Ishikawa (cell line): ENCODE measurements around the gene MINDY1.

ENCODE experiments used
- CEBPB ChIP-seq: IDR thresholded peaks from 2 replicates; pipeline ENCODE4 v1.6.1; 2012
- CREB1 ChIP-seq: IDR thresholded peaks from 2 replicates; pipeline ENCODE4 v1.6.1; 2012; ENCODE audit warnings: low read depth
- EGR1 ChIP-seq: IDR thresholded peaks from 2 replicates; pipeline ENCODE4 v1.6.1; 2012
- EP300 ChIP-seq: IDR thresholded peaks from 2 replicates; pipeline ENCODE4 v1.6.1; 2012; ENCODE audit warnings: borderline replicate concordance
- FOXM1 ChIP-seq: IDR thresholded peaks from 2 replicates; pipeline ENCODE4 v1.6.1; 2012; ENCODE audit warnings: low read depth, borderline replicate concordance
- MAX ChIP-seq: IDR thresholded peaks from 2 replicates; pipeline ENCODE4 v1.6.1; 2012
- NFIC ChIP-seq: IDR thresholded peaks from 2 replicates; pipeline ENCODE4 v1.6.1; 2012
- RAD21 ChIP-seq: IDR thresholded peaks from 2 replicates; pipeline ENCODE4 v1.6.1; 2012; ENCODE audit warnings: low read depth
- REST ChIP-seq: IDR thresholded peaks from 2 replicates; pipeline ENCODE4 v1.6.1; 2012; ENCODE audit warnings: low read depth, mild to moderate bottlenecking
- TAF1 ChIP-seq: IDR thresholded peaks from 2 replicates; pipeline ENCODE4 v1.6.1; 2012; ENCODE audit warnings: low read depth, mild to moderate bottlenecking
- TCF12 ChIP-seq: IDR thresholded peaks from 2 replicates; pipeline ENCODE4 v1.6.1; 2012; ENCODE audit warnings: low read depth
- TEAD4 ChIP-seq: IDR thresholded peaks from 2 replicates; pipeline ENCODE4 v1.6.1; 2012
- USF1 ChIP-seq: IDR thresholded peaks from 2 replicates; pipeline ENCODE4 v1.6.1; 2012
- YY1 ChIP-seq: IDR thresholded peaks from 2 replicates; pipeline ENCODE4 v1.6.1; 2012; ENCODE audit warnings: low read depth
- ZBTB7A ChIP-seq: IDR thresholded peaks from 2 replicates; pipeline ENCODE4 v1.6.1; 2012; ENCODE audit warnings: low read depth

The MINDY1 gene

GRCh38 chr1:150997949-150998348 lies 8.8 kb downstream of the MINDY1 start:
- TF ChIP-seq TCF12 (no peak), FOXM1 (no peak), MAX (no peak), REST (no peak), CREB1 (no peak), USF1 (no peak), TEAD4 (no peak), TAF1 (no peak), EGR1 (no peak), ZBTB7A (no peak), YY1 (no peak), NFIC (no peak), CEBPB (no peak), RAD21 (no peak), EP300 (no peak)

- TF ChIP-seq CREB1 (no peak), RAD21 (no peak), USF1 (no peak), EP300 (no peak), REST (no peak), MAX (no peak), TEAD4 (no peak), EGR1 (no peak), NFIC (no peak), TAF1 (no peak), ZBTB7A (no peak), TCF12 (no peak), CEBPB (no peak), YY1 (no peak), FOXM1 (no peak)
Observed at GRCh38 chr1:150997126-150997872, 9.4 kb downstream of the MINDY1 start.

GRCh38 chr1:150995896-150996295 lies 10.8 kb downstream of the MINDY1 start:
- TF ChIP-seq REST, result no peak
- TF ChIP-seq YY1, result no peak
- peak; percentile 80 for TF ChIP-seq RAD21

- TF ChIP-seq EGR1, result no peak
- no peak for TF ChIP-seq FOXM1
- TF ChIP-seq ZBTB7A, result no peak
- no peak for TF ChIP-seq NFIC
- TF ChIP-seq YY1, result no peak
- TF ChIP-seq CREB1, result no peak
- no peak for TF ChIP-seq RAD21
- no peak for TF ChIP-seq EP300
- no peak for TF ChIP-seq TAF1
- no peak for TF ChIP-seq TCF12
- TF ChIP-seq USF1, result no peak
- TF ChIP-seq REST, result no peak
- no peak for TF ChIP-seq CEBPB
- no peak for TF ChIP-seq MAX
Observed at GRCh38 chr1:150995460-150995859, 11.2 kb downstream of the MINDY1 start.
